Osteocyte (in vitro differentiated cells): ENCODE results near the gene TNPO2. TPM values are rescaled to one million over a fixed set of nuclear protein-coding genes. Genes with fewer than 3 reads are reported as not detected.

Experiments
- DNase-seq: peaks from one replicate; pipeline ENCODE4 v3.0.0; 2021; ENCODE audit warnings: mixed read lengths; ENCODE audit not compliant: unreplicated experiment; ENCODE audit errors: extremely low spot score
- H3K27ac Mint-ChIP-seq: one replicate; pipeline ENCODE4 v1.8.0; 2021; ENCODE audit warnings: mild to moderate bottlenecking, mixed read lengths; ENCODE audit not compliant: unreplicated experiment
- H3K27me3 Mint-ChIP-seq: one replicate; pipeline ENCODE4 v1.8.0; 2021; ENCODE audit warnings: mixed read lengths; ENCODE audit not compliant: unreplicated experiment
- H3K36me3 Mint-ChIP-seq: one replicate; pipeline ENCODE4 v1.8.0; 2021; ENCODE audit warnings: mixed read lengths; ENCODE audit not compliant: unreplicated experiment
- H3K4me1 Mint-ChIP-seq: one replicate; pipeline ENCODE4 v1.8.0; 2021; ENCODE audit warnings: mixed read lengths; ENCODE audit not compliant: unreplicated experiment
- H3K4me3 Mint-ChIP-seq: one replicate; pipeline ENCODE4 v1.8.0; 2021; ENCODE audit warnings: mild to moderate bottlenecking, moderate library complexity, mixed read lengths; ENCODE audit not compliant: unreplicated experiment
- H3K9me3 Mint-ChIP-seq: one replicate; pipeline ENCODE4 v1.8.0; 2021; ENCODE audit warnings: mixed read lengths; ENCODE audit not compliant: unreplicated experiment
- total RNA-seq: library from RNA; stranded (reverse); gene quantifications from 2 replicates; pipeline ENCODE4 v1.2.1, GENCODE V29; 2021
- TF ChIP-seq, protein P1 (sequence below): fragments of 200-600 bp; sonication (generic); IDR thresholded peaks from 2 replicates; pipeline ENCODE4 v1.5.0; 2021; ENCODE audit warnings: antibody characterized with exemption, mild to moderate bottlenecking, moderate library complexity

The TNPO2 gene
- total RNA-seq, 1 donor from 2014 or later, result 93.3 TPM

DNA sequence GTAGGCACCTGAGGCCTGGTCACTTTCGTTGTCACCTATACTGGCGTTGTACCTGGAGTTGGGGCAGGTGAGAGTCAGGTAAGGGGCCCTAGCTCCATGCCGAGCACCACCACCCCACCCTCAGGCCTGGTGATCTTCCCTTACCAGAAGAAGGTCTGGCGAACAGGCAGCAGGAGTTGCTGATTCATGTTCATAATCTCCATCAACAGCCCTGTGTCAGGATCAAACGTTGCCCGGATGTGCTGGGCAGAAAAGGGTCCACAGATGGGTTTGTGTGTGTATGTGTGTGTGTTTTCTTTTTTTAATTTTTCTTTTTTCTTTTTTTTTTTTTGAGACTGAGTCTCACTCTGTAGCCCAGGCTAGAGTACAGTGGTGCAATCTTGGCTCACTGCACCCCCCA lies 71.5 kb downstream of the TNPO2 start:
- DNase-seq, result no peak
- no peaks in the 10 kb centered on the region for H3K9me3 Mint-ChIP-seq
- H3K36me3 Mint-ChIP-seq, result peaks cover 27% of the 10 kb centered on the region
- no peaks in the 10 kb centered on the region for H3K27me3 Mint-ChIP-seq
- TF ChIP-seq, protein P1, sequence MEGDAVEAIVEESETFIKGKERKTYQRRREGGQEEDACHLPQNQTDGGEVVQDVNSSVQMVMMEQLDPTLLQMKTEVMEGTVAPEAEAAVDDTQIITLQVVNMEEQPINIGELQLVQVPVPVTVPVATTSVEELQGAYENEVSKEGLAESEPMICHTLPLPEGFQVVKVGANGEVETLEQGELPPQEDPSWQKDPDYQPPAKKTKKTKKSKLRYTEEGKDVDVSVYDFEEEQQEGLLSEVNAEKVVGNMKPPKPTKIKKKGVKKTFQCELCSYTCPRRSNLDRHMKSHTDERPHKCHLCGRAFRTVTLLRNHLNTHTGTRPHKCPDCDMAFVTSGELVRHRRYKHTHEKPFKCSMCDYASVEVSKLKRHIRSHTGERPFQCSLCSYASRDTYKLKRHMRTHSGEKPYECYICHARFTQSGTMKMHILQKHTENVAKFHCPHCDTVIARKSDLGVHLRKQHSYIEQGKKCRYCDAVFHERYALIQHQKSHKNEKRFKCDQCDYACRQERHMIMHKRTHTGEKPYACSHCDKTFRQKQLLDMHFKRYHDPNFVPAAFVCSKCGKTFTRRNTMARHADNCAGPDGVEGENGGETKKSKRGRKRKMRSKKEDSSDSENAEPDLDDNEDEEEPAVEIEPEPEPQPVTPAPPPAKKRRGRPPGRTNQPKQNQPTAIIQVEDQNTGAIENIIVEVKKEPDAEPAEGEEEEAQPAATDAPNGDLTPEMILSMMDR, result no peak
- no peaks in the 10 kb centered on the region for H3K4me1 Mint-ChIP-seq
- H3K4me3 Mint-ChIP-seq, result no peak overlapping the region
- H3K27ac Mint-ChIP-seq, result no peak overlapping the region

DNA sequence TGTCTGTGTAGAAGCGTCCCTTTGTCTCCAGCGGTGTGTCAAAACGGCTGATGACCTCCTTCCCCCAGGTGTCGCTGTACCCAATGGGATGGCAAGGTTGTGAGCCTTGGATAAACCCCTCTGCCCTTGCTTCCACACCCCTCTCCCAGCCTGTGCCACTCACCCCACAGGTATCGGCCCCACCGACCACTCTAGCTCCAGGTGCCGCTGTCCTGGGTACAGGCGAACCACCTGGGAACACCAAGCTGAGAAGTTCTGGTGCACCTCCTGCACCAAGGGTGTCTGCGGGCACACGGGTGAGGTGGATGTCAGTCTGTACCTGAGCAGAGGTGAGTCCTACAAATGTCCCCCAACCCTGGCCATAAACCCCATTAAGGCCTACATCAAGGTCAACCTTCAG lies 73.8 kb downstream of the TNPO2 start:
- TF ChIP-seq, protein P1, result no peak
- no peak for DNase-seq
- no peak overlapping the region for H3K27ac Mint-ChIP-seq
- H3K36me3 Mint-ChIP-seq, result peaks cover 11% of the 10 kb centered on the region
- H3K4me1 Mint-ChIP-seq, result no peaks in the 10 kb centered on the region
- no peak overlapping the region for H3K4me3 Mint-ChIP-seq
- H3K27me3 Mint-ChIP-seq, result no peaks in the 10 kb centered on the region
- H3K9me3 Mint-ChIP-seq, result no peaks in the 10 kb centered on the region

Other genes starting within 250 kb of the TNPO2 start
- gene ZNF709, start 239.1 kb downstream of the TNPO2 start, total RNA-seq, result 3.4 and 3.9 TPM in 2 replicates
- 10.7 and 12.9 TPM in 2 replicates for gene ZNF564, start 172.4 kb downstream of the TNPO2 start, total RNA-seq
- 9.2 TPM in 2 replicates for gene ZNF490, start 113.1 kb downstream of the TNPO2 start, total RNA-seq
- gene ZNF791, start 113.0 kb downstream of the TNPO2 start, total RNA-seq, result 25.0 and 26.1 TPM in 2 replicates
- gene MAN2B1, start 57.2 kb downstream of the TNPO2 start, total RNA-seq, result 116 and 120 TPM in 2 replicates
- gene WDR83, start 57.1 kb downstream of the TNPO2 start, total RNA-seq, result 11.4 and 12.4 TPM in 2 replicates
- 64.3 and 68.4 TPM in 2 replicates for gene DHPS, start 42.1 kb downstream of the TNPO2 start, total RNA-seq
- not detected in 2 replicates for gene GNG14, start 35.9 kb downstream of the TNPO2 start, total RNA-seq
- gene FBXW9, start 27.3 kb downstream of the TNPO2 start, total RNA-seq, result 10.9 and 11.4 TPM in 2 replicates
- gene TRIR, start 10.8 kb upstream of the TNPO2 start, total RNA-seq, result 151 and 160 TPM in 2 replicates
- gene GET3, start 13.6 kb upstream of the TNPO2 start, total RNA-seq, result 72.1 and 77.0 TPM in 2 replicates
- not detected in 2 replicates for gene BEST2, start 27.9 kb upstream of the TNPO2 start, total RNA-seq
- gene HOOK2, start 51.6 kb upstream of the TNPO2 start, total RNA-seq, result 24.6 and 26.8 TPM in 2 replicates
- 141 and 158 TPM in 2 replicates for gene JUNB, start 67.6 kb upstream of the TNPO2 start, total RNA-seq
- 235 TPM in 2 replicates for gene PRDX2, start 77.9 kb upstream of the TNPO2 start, total RNA-seq
- 8.2 and 8.4 TPM in 2 replicates for gene THSD8, start 78.1 kb upstream of the TNPO2 start, total RNA-seq
- 7.6 and 10.0 TPM in 2 replicates for gene RNASEH2A, start 82.7 kb upstream of the TNPO2 start, total RNA-seq
- gene RTBDN, start 110.6 kb upstream of the TNPO2 start, total RNA-seq, result not detected in 2 replicates
- 0.32 TPM in 1 of 2 replicates, not detected in the other for gene MAST1, start 114.6 kb upstream of the TNPO2 start, total RNA-seq
- 47.3 and 57.0 TPM in 2 replicates for gene DNASE2, start 157.5 kb upstream of the TNPO2 start, total RNA-seq
- not detected in 2 replicates for gene KLF1, start 163.3 kb upstream of the TNPO2 start, total RNA-seq
- gene GCDH, start 167.2 kb upstream of the TNPO2 start, total RNA-seq, result 23.1 and 23.8 TPM in 2 replicates
- not detected in 2 replicates for gene SYCE2, start 195.4 kb upstream of the TNPO2 start, total RNA-seq
- gene FARSA, start 209.8 kb upstream of the TNPO2 start, total RNA-seq, result 55.6 and 60.3 TPM in 2 replicates
- gene CALR, start 214.7 kb upstream of the TNPO2 start, total RNA-seq, result 1,241 and 1,304 TPM in 2 replicates
- gene RAD23A, start 221.9 kb upstream of the TNPO2 start, total RNA-seq, result 81.4 and 83.1 TPM in 2 replicates
- 24.0 and 24.6 TPM in 2 replicates for gene GADD45GIP1, start 233.3 kb upstream of the TNPO2 start, total RNA-seq
- gene DAND5, start 245.6 kb upstream of the TNPO2 start, total RNA-seq, result not detected in 2 replicates